GM19238 (cell line): ENCODE measurements around the gene TSFM.
"Not testable (repeated sequence)": the region's sequence is repeated elsewhere in the genome, so short reads cannot be mapped to it uniquely, and the experiment has no call there.

ENCODE experiments used
- DNase-seq: peaks from one replicate; pipeline ENCODE4 v3.0.0; 2011; ENCODE audit warnings: low spot score; ENCODE audit not compliant: insufficient read length

Gene TSFM

DNA sequence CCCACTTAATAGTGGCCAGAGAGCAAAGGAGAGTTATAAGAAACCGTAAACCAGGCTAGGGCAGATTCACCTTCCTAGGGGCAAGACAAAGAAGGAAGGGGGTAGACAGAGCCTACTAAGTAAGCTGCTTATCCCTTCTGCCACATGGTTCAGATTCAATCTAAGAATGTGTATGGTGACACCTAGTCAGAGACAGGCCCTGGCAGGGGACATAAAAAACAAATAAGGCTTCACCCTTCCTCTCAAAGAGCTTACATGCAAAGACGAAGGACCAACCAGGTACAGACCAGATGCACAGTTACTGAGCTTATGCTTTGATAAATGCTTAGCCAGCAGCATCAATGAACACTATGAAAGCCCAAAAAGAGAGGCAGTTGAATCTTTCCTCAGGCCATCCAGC lies 20.1 kb upstream of the TSFM start:
- no peak for DNase-seq

DNA sequence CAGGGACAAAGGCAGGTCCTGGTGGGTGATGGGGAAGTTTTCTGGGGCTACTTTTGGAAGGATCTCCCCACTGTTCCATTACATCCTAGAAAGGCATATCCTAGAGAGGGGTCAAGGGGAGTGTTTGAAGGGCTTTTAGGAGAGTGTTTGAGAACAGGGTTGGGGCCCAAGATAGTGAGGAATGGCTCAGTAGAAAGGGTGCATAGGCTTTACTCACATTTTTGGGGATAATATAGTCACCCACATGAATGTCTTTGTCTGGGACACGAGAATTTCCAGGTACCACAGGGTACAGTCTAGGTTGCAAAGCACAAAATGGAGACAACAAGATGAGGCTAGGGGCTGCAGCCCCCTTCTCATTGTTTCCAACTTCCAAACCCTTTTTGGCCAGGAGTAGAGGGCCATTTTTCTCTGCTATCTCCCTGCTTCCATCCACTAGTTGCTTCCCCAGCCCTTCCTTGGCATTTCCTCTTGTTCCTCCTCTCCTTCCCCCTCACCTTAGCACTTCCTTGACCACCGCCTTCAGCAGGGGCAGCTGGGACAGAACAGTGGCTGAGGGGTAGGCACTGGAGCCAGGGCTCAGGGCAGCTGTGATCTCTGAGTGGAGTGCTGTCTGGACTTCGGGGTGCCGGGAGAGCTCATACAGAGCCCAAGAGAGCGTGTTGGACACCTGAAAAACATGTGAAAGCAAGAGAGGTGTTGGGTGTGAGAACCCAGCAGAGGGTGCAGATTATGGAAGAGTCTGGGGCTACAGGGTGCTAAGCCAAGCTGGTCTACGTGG lies 18.5 kb upstream of the TSFM start:
- no peak for DNase-seq

DNA sequence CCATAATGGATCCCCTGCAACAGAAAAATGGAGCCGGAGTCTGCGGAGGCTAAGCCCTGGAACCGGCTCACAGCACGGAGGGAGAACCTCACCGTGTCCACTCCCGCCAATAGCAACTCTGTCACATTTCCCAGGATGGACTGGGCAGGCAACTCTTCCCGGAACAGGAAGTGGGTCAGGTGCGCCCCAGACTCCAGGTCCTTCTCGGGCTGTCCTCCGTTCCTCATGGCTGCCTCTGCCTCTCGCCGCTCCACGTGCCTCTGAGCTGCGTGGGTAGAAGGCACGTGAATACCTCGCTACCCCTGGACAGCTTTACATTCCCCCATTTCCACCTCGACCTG lies 18.0 kb upstream of the TSFM start:
- DNase-seq: no peak

DNA sequence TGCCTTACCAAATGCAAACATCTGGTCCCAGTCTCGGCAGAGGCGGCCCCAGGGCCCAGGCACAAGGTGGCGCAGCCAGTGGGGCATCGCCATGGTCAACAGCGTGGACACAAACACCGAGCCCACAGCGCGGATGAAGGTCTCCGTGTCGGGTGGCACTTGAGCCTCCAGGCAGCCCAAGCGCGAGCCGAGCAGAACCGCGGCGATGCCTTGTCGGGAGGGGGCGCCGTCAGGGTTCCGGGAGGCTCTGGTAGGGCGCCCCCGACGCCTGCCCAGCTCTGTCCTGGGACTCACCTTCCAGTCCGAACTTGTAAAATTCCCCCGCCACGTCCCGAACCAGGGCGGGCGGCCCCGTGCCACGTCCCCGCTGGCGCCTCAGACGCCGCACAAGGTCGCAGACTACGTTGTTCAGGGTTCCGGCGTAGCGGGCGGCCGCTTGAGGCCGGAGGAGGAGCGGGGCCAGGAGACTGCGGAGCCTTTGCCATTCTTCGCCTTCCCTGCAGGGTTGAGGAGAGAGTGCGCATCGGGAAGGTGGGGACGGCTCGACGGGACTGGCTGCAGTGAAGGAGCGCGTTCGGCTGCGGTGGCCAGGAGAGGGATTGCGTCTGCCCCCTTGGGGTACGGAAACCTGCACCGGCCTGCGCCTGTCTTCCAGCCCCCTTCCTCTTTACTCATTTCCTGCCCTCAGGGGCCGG lies 17.4 kb upstream of the TSFM start:
- DNase-seq: no peak

DNA sequence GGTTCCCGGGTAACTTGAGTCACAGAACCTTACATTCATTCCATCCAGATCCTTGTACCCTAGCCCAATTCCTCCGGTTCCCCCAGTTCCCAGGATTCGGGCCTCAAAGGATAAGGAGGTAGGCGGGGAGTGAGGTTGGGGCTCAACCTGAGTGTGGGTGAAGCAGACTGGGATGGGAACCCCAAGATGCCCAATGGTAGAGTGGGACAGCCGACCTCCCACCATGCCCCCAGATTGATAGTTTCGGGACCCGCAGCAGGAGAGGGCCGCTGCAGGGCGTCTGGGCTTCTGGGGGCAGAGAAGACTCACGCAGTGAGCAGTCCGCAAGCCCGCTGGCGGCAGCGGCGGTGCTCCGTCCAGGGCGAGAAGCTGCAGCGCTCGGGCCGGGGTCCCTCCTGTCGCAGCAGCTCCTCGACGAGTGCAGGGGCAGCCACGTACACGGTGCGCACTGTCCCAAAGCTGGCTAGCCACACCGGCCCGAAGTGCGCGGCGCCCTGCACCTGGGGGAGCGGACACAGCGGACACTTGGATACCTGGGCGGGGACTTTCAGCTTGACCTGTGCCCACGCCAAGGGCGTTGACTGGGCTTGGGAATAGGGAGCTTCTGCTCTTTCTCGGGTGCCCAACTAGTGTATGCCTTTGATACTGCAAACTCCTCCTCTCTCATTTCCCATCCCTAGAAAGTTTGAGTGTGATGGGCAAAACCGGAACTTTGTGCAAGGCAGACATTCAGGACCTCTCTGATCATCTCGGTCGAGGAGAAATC lies 16.7 kb upstream of the TSFM start:
- DNase-seq: no peak

DNA sequence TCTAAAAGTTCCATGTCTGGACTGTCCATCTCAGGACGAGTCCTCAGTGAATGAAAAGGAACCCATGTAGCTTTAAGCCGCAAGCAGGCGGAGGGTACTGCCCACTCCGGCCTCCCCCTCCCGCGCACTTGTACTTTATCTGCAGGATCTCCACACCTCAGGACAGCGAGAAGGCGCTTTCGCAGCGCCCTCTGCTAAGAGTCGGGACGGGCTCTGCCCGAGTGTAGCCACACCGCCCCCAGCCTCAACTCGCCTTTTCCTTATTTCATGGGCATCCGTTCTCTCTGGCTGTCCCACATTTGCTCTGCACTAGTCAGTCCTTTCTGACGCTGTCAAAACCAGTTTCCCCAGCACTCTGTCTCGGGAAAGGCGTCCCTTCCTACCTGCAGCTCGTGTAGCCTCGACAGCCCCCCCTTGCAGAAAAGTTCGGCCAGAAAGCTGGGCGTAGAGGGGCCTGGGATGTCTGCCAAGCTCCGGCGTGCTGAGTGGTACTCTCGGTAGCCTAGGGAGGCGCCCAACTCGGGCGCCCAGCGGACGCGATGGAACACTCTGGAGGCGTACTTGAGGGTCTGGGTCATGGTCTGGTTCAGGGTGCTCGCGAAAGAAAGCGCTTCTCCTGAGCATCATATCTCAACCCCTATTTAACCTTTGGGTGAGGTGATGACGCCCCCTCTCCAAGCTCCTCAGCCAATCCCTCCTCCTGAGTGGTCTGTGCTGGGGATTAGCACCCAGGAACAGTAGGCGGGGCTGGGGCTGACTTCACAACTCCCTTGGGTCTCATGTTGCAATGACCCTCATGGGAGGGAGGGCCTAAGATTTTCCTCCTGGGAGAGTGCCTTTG lies 15.9 kb upstream of the TSFM start, which contains the start of gene CYP27B1:
Gene CYP27B1 (minus strand): TSS at position 615 of the 841 bp plus-strand sequence. CDS start 37 bp downstream, at position 578.
- DNase-seq: no peak

DNA sequence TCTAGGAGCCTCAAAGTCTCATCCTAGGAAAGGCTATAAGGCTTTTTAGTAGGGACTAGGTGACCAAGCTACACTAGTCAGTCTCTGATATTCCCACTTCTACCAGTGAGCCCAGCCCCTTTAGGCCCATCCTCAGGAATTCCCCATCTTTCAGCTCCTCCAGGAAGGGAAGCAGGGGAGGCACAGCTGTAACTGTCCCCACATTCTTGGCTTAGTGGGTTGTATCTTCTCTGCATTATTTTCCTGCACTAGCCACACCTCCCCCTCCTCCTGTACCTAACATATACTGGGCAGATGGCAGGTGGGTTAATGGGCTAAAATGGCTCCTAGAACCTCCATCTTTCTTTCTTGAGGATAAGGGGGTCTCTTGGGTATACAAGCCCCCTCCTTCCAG lies 15.3 kb upstream of the TSFM start:
- no peak for DNase-seq

DNA sequence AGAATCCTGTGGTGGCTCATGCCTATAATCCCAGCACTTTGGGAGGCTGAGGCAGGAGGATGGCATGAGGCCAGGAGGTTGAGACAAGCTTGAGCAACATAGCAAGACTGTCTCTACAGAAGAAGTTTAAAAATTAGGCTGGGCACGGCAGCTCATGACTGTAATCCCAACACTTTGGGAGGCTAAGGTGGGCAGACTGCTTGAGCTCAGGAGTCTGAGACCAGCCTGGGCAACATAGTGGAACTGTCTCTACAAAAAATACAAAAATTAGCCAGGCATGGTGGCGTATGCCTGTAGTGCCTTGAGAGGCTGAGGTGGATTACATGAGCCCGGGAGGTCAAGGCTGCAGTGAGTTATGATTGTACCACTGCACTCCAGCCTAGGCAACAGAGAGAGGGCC lies 14.7 kb upstream of the TSFM start:
- no peak for DNase-seq

DNA sequence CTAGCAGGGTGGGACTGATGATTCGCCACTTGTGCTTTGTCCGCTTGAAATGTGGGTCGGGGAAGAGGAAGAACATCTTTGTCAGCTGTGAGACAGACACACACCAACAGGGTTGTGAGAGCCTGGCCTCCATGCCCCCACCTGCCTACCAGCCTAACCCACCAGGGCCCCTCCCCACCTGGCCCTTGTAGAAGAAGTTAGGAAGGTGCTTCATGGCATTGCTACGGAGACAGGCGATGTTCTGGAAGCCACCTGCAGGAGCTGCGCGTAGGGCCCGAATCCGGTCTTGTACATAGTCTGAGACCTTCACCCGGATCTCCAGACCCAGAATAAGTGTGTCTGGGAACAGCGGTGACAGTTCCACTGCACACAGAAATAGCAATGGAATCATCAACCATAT lies 13.0 kb upstream of the TSFM start:
- no peak for DNase-seq

DNA sequence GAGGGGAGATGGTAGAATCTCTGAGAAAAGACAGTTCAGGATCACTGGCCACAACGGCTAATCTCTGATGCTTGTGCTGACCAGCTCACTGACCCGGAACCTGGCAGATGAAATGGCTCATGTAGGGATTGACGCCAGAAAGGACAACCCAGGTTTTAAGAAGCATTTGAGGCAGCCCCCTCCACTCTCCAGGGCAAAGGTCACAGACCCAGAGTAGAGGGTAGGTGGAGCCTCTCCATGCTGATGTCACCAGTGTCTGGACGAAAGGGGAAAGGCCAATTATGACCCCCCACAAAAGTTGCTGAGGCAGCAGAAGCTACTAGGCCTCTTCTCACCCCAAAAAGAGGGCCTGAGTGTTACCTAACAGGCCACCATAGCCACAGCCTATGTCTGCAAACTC lies 11.9 kb upstream of the TSFM start:
- no peak for DNase-seq

DNA sequence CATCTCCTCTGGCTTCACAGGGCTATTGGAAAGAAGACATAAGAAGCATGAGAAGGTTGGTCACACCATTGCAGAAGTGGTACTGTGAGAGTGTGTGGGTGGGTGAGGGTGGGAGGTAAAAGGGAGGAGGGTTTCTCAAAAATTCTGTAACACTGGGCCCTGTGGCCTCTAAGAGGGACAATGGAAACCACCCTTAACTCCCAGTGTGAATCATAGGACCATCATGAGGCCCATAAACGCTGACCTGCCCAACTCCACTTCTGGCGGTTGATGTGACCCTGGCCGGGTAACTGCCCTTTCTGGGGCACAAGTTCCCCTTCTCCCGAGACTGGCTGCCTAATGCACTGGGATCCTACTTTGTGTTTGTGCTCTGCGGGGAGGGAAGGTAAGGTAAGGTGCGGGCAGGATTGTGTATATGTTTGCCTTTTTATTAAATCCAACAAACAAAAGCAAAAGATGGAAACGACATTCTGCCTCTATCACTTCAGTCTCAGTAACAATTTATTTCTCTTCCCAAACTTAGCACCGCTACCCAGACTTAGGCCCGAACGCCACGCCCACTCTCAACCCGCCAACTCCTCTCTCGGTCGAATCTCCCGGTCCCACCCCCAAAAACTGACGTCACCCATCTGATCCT lies 11.2 kb upstream of the TSFM start:
- DNase-seq: peak; percentile 86

DNA sequence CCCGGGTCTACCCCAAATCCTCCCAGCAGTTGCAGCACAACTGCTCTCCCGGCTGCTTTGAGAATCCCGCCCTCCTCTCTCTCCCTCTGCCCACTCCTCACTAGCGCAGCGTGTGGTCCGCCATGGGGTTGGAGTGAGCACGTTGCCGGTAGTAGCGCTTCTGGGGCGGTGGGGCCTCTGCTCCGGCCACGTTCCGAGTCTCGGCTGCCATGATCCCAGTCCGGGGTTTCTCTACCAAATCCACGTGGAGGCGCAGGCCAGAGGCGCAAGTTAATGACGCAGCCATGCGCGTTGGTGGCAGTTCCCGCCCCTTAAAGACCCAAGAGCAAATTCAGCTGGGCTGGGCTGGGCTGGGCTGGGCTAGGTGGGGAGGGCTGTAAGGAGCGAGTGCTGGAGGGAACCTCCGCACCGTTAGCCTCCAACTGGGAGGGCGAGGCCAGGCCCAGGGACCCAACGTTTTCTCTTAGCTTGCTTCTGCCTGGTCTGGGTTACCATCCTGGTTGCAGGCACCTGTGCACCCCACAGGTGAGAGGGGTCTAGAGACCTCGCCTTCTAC lies 10.6 kb upstream of the TSFM start, which contains the start of gene METTL1:
Gene METTL1 (minus strand): TSS at position 233 of the 556 bp plus-strand sequence. CDS start 22 bp downstream, at position 211.
- DNase-seq: peak; percentile 92

DNA sequence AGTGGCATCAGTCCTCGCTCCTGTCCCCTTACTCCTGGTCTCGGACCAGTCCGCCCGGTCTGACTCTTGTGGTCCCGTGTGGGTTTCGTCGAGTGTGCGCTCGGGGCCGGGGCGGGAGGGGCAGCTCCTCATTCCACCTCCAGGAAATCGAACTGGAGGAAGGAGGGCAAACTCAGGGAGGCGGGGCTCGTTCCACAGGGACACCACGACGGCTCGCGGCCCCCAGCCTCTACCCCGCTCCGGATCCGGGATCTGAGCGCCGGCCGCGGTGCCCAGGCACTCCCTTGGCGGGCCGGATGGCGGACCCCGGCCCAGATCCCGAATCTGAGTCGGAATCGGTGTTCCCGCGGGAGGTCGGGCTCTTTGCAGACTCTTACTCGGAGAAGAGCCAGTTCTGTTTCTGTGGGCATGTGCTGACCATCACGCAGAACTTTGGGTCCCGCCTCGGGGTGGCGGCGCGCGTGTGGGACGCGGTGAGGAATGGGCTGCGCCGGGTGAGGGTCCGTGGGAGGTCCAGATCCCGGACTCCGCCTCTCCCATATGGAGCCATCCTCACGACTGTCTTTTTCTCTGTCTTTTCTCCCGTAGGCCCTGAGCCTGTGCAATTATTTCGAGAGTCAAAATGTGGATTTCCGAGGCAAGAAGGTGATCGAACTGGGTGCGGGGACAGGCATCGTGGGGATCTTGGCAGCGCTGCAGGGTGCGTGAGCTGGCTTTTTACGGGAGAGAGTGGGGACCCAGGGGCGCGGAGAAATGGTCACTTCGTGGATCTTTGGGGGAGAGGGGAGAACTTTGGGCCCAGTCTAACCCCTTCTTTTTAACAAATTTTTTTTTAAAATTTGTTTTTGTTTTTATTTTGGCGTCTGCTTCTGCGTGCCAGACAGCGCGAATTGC lies 9.9 kb upstream of the TSFM start, which contains the start of gene EEF1AKMT3:
Gene EEF1AKMT3 (plus strand): TSS at position 186 of the 894 bp plus-strand sequence. CDS start 111 bp downstream, at position 297.
- no peak for DNase-seq

DNA sequence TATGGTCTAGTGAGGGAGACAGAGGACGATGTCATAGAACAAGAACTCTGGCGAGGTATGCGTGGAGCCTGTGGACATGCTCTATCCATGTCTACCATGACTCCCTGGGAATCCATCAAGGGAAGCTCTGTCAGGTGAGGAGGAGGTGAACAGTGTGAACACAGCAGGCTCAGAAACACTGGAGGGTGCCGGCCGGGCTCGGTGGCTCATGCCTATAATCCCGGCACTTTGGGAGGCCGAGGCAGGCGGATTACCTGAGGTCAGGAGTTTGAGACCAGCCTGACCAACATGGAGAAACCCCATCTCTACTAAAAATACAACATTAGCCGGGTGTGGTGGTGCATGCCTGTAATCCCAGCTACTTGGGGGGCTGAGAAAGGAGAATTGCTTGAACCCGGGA lies 8.0 kb upstream of the TSFM start:
- not testable (repeated sequence) for DNase-seq

DNA sequence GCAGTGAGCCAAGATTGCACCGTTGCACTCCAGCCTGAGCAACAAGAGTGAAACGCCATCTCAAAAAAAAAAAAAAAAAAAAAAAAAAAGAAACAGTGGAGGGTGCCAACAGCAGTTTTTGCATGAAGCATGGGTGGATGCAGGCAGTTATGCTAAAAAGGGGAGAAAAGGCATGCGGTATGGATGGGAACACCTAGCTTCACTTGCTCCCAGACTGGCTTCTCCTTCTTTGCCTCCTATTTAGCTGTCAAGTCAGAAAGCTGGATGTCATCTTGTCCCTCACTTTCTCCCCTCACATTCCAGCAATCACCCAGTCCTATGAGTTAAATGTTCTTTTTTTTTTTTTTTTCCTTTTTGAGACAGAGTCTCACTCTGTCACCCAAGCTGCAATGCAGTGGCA lies 7.5 kb upstream of the TSFM start:
- DNase-seq: no peak

DNA sequence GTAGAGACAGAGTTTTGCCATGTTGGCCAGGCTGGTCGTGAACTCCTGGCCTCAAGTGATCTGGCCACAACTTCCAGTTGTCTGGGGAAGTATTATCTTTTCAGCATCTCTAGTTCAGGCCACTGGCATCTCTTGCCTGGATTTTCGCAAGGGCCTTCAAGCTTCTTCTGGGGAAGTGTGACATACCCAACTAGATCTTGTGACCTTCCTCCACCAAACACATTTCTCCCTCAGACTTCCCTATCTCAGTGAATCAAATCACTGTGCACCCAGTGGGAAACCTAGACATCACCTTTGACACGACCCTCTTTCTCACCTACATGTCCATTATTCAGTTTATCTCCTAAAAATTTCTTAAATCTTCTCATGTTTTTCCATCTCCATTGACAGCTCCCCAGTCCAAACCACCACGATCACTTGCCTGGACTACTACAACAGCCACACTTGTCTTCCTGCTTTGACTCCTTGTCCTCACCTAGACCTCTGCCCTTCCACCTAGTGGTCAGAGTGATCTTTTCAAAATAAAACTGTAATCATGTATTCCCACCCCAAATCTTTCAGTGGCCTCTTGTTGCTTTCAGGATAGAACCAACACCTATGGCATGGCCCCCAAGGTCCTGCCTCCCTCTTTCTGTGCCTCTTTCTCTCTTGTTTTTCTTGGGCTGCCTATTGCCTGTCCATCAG lies 6.9 kb upstream of the TSFM start:
- DNase-seq: no peak

DNA sequence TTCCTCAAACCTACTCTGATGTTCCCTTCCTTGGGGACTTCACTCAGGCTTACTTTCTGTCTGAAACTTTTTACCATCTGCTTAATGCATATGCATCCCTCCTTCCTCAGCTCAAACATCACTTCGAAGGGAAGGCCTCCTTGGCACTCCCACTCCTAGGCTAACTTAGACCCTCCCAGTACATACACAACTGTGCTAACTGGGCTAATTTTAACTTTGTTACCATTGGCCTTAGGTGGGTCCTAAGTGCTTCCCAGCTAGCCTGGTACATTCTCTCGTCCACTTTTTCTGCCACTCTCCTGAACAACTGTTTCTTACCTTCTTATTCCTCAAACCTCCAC lies 6.4 kb upstream of the TSFM start:
- DNase-seq: no peak

DNA sequence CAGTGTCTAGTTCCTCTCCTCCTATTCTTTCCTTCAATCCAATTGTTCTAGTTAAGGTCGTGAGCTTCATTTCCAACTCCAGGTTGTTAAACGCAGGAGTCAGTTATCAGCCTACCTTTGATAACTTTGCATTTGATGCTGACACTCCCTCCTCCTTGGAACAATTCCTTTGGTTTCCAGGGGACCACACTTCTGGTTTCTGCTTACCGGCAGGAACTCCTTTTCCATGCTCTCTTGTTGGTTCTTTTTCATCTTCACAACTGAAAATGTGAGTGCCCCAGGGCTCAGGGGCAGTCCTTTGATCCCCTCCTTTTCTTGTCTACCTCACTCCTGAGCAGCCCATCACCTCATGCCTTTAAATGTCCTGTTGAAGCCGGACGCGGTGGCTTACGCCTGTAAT lies 5.2 kb upstream of the TSFM start:
- no peak for DNase-seq

DNA sequence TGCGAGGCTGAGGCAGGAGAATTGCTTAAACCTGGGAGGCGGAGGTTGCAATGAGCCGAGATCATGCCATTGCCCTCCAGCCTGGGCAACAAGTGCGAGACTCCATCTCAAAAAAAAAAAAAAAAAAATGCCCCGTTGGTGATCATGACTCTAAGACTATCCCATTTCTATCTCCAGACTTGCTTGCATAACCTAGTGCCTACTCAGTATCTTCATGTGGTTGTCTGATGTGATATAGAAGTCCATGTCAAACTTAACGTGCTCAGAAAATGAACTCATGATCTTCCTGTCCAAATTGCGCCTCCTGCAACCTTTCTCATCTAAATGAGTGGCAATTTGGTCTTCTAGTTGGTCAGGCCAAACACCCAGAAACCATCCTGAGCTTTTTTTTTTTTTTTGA lies 4.7 kb upstream of the TSFM start:
- no peak for DNase-seq
